OCI-LY7 (cell line): ENCODE data around the gene PAXX. TPM values are rescaled to one million over a fixed set of nuclear protein-coding genes. Genes with fewer than 3 reads are reported as not detected.

Experiments used
- BruUV-seq: library from RNA; stranded (reverse); fragments of 400-500 nt; replicated peaks from 2 replicates; lab custom pipeline; 2021; lab: Mats Ljungman, UMichigan
- CTCF ChIA-PET: fragments of 300-600 bp; sonication (Branson Sonifier 250); formaldehyde crosslinking; loops from one replicate; lab custom pipeline; 2022; ENCODE audit warnings: antibody characterized with exemption; ENCODE audit not compliant: unreplicated experiment; lab: Charles Lee
- POLR2A ChIA-PET: fragments of 300-600 bp; sonication (Branson Sonifier 250); formaldehyde crosslinking; loops from one replicate; lab custom pipeline; 2022; ENCODE audit warnings: antibody characterized with exemption; lab: Charles Lee
- DNase-seq: peaks from one replicate; pipeline ENCODE4 v3.0.0-alpha.2; 2015; ENCODE audit warnings: low spot score
- H2AFZ ChIP-seq: fragments of 200-600 bp; sonication (generic), shearing (Covaris generic); 2 replicates; pipeline ENCODE4 v1.6.1; 2014; ENCODE audit warnings: mild to moderate bottlenecking, antibody characterized with exemption, low read length, moderate library complexity
- H3K27ac ChIP-seq: fragments of 200-600 bp; sonication (generic); 2 replicates; pipeline ENCODE4 v1.5.1; 2014; ENCODE audit warnings: mixed run types, low read depth, mild to moderate bottlenecking, moderate library complexity, low read length, inconsistent platforms; ENCODE audit not compliant: poor library complexity, severe bottlenecking
- H3K36me3 ChIP-seq: fragments of 200-600 bp; sonication (generic); 2 replicates; pipeline ENCODE4 v1.6.1; 2014; ENCODE audit warnings: mild to moderate bottlenecking, antibody characterized with exemption, low read length, moderate library complexity, mixed read lengths; ENCODE audit not compliant: insufficient read depth
- H3K4me1 ChIP-seq: fragments of 200-600 bp; sonication (generic); 2 replicates; pipeline ENCODE4 v1.5.1; 2014; ENCODE audit warnings: mild to moderate bottlenecking, low read length; ENCODE audit not compliant: insufficient read depth, poor library complexity, severe bottlenecking
- H3K4me2 ChIP-seq: fragments of 200-600 bp; sonication (generic); 2 replicates; pipeline ENCODE4 v1.6.1; 2014; ENCODE audit warnings: mild to moderate bottlenecking, low read length
- H3K4me3 ChIP-seq: fragments of 200-600 bp; sonication (generic); 2 replicates; pipeline ENCODE4 v1.5.1; 2014; ENCODE audit warnings: mild to moderate bottlenecking, low read depth, low read length; ENCODE audit not compliant: poor library complexity, severe bottlenecking
- H3K79me2 ChIP-seq: fragments of 200-600 bp; sonication (generic); 2 replicates; pipeline ENCODE4 v1.6.1; 2016; ENCODE audit warnings: low read depth, mild to moderate bottlenecking, low read length, moderate library complexity, mixed read lengths; ENCODE audit not compliant: insufficient read depth
- H3K9me2 ChIP-seq: fragments of 200-600 bp; sonication (generic); 2 replicates; pipeline ENCODE4 v1.6.1; 2016; ENCODE audit warnings: mild to moderate bottlenecking, low read length, mixed read lengths; ENCODE audit not compliant: insufficient read depth
- H3K9me3 ChIP-seq: fragments of 200-600 bp; sonication (generic); 2 replicates; pipeline ENCODE4 v1.6.1; 2014; ENCODE audit warnings: mild to moderate bottlenecking, mixed run types, low read length, mixed read lengths
- H4K20me1 ChIP-seq: fragments of 200-600 bp; sonication (generic); 2 replicates; pipeline ENCODE4 v1.6.1; 2014; ENCODE audit warnings: mild to moderate bottlenecking, antibody characterized with exemption, low read length, moderate library complexity, mixed read lengths; ENCODE audit not compliant: insufficient read depth
- CTCF ChIP-seq: fragments of 200-600 bp; sonication (generic); conservative IDR thresholded peaks from 2 replicates; pipeline ENCODE4 v1.5.1; 2014; ENCODE audit warnings: mild to moderate bottlenecking, antibody characterized with exemption, low read length, moderate library complexity, mixed read lengths
- EZH2phosphoT487 ChIP-seq: fragments of 200-600 bp; sonication (generic); IDR thresholded peaks from 2 replicates; pipeline ENCODE4 v1.6.1; 2018; ENCODE audit warnings: low read depth, borderline replicate concordance, mild to moderate bottlenecking, mixed run types, antibody characterized with exemption, low read length, moderate library complexity, mixed read lengths
- intact Hi-C: fragments of 100-400 bp; cut with micrococcal nuclease; formaldehyde crosslinking; loops from one replicate; pipeline ENCODE4 v1.10.0; 2022; ENCODE audit not compliant: unreplicated experiment
- total RNA-seq, 2 experiments: library from RNA; depleted of rRNA in 1 of 2; stranded (reverse); fragments of >200 nt in 1 of 2; shearing (Covaris generic) in 1 of 2; gene quantifications; 2 replicates each; pipeline ENCODE4 v1.2.3, GENCODE V29; 2014 to 2022

The PAXX gene
- total RNA-seq, 2 experiments from 2014 or later = 45.7 to 63.5 TPM

- no peaks in the 10 kb centered on the region for H3K36me3 ChIP-seq
- no peaks in the 10 kb centered on the region for H3K79me2 ChIP-seq
- ChIA-PET POLR2A (interaction anchor here (0.6 kb wide), 1 partner anchor 90 kb away, joined by 3 read pairs; no protein-coding TSS in a partner anchor), CTCF (no interaction called here)
- no peak overlapping the region for H3K4me3 ChIP-seq
- TF ChIP-seq CTCF = no peak
- no peak for TF ChIP-seq EZH2phosphoT487
- no peak overlapping the region for H3K27ac ChIP-seq
- H3K9me2 ChIP-seq = no peaks in the 10 kb centered on the region
- peaks cover 8% of the 10 kb centered on the region for H3K4me1 ChIP-seq
- intact Hi-C loops = no loop called here
- H3K4me2 ChIP-seq = no peak overlapping the region
- no peaks in the 10 kb centered on the region for H3K9me3 ChIP-seq
- no peak for DNase-seq
- H4K20me1 ChIP-seq = no peaks in the 10 kb centered on the region
- no TSS peak for BruUV-seq
- H2AFZ ChIP-seq = no peak overlapping the region
Measured at GRCh38 chr9:136962163-136962562, 30.1 kb upstream of the PAXX start.

- Histone ChIP-seq H3K4me3 (no peak overlapping the region), H3K9me3 (no peaks in the 10 kb centered on the region), H3K9me2 (no peaks in the 10 kb centered on the region), H4K20me1 (no peaks in the 10 kb centered on the region), H3K36me3 (no peaks in the 10 kb centered on the region), H3K4me2 (no peak overlapping the region), H3K4me1 (peaks cover 8% of the 10 kb centered on the region), H3K27ac (no peak overlapping the region), H2AFZ (no peak overlapping the region), H3K79me2 (no peaks in the 10 kb centered on the region)
- intact Hi-C loops = no loop called here
- no TSS peak for BruUV-seq
- ChIA-PET CTCF (no interaction called here), POLR2A (interaction anchor here (0.6 kb wide), 1 partner anchor 90 kb away, joined by 3 read pairs; no protein-coding TSS in a partner anchor)
- DNase-seq = no peak
- no peak for TF ChIP-seq EZH2phosphoT487
- no peak for TF ChIP-seq CTCF
Measured at GRCh38 chr9:136962701-136963248, 29.4 kb upstream of the PAXX start.

- no peak for TF ChIP-seq EZH2phosphoT487
- TF ChIP-seq CTCF = no peak
- no peaks in the 10 kb centered on the region for H3K9me2 ChIP-seq
- DNase-seq = no peak
- POLR2A ChIA-PET = no interaction called here
- no peaks in the 10 kb centered on the region for H3K79me2 ChIP-seq
- no peak overlapping the region for H2AFZ ChIP-seq
- H3K36me3 ChIP-seq = no peaks in the 10 kb centered on the region
- H3K27ac ChIP-seq = no peak overlapping the region
- peaks cover 8% of the 10 kb centered on the region for H3K4me1 ChIP-seq
- H3K4me3 ChIP-seq = no peak overlapping the region
- no peaks in the 10 kb centered on the region for H4K20me1 ChIP-seq
- no TSS peak for BruUV-seq
- H3K4me2 ChIP-seq = no peak overlapping the region
- H3K9me3 ChIP-seq = no peaks in the 10 kb centered on the region
- CTCF ChIA-PET = no interaction called here
- intact Hi-C loops = no loop called here
Measured at GRCh38 chr9:136963341-136963740, 28.9 kb upstream of the PAXX start.
